Adrenal gland (tissue), 5 donors: Measurements from ENCODE around the gene TPD52L2.

Experiments used
- CTCF ChIP-seq, 6 experiments: fragments of 450-650 bp in 4 of 6; fragments of 200-600 bp in 2 of 6; sonication (generic) in 1 of 6; IDR thresholded peaks; 1 replicate in 5 of 6; 2 replicates in 1 of 6; pipeline versions ENCODE4 v1.5.1 to v1.8.0; 2016 to 2021; ENCODE audit warnings: antibody characterized with exemption in 6 of 6, mild to moderate bottlenecking in 2 of 6, moderate library complexity in 1 of 6
- POLR2A ChIP-seq, 2 donors: fragments of 450-650 bp; IDR thresholded peaks; one replicate each; pipeline ENCODE4 v1.6.1; 2017; ENCODE audit warnings: antibody characterized with exemption in 2 of 2, mild to moderate bottlenecking in 2 of 2, moderate library complexity in 1 of 2
- donor health status: DM: no; HTN: no; CAD: no.

- TF ChIP-seq CTCF (IDR thresholded peaks at IDR 0.05) (no peak), POLR2A (IDR thresholded peaks at IDR 0.05) (no peak)
Measured at GRCh38 chr20:63920226-63920625, 55.2 kb downstream of the TPD52L2 start.
